ENCODE results near the gene ZNF641.

ZNF641 gene

DNA sequence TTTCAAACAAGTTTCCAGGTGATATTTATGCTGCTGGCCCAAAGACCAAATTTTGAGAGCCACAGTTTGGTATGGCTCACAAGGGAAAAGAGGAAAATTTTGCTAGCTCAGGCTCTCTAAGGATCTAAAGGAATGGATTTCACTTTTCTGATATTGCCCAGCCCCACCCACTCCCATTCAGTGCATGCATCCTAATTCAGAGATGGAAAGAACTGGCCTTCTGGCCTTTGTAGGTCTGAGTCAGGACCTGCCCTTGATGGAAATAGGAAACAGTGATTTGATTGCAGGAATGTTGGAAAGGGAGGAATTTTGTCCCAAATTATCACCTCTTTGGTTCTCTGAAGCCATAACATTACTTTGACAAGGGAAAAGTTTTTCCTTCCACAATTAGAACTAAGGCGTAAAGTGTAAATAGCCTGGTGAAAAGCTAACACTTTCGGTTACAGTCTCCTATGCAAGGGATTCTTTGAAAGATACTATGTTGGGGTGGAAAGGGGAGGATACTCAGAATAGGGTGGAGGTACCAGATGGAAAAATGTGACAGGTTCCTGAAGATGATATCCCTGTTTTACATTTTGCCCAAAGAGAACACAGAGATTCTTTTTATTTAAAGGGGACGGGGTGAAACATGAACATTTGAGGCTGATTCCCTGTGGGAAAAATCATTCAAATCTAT, 11.1 kb downstream of the ZNF641 start:
- no peaks in the 10 kb centered on the region for H3K9me3 ChIP-seq (ENCODE audit: insufficient read depth, low read depth, low read length)
- peaks cover 7% of the 10 kb centered on the region; the same call in 1 of the 2 replicates for H3K36me3 ChIP-seq (ENCODE audit: insufficient read depth, low read length)
- no peaks in the 10 kb centered on the region for H4K20me1 ChIP-seq (ENCODE audit: insufficient read depth, low read length, poor library complexity, severe bottlenecking)
- no peaks in the 10 kb centered on the region for H3K9me2 ChIP-seq (replicated peaks; ENCODE audit: low read depth, low read length)
- H3K4me1 ChIP-seq (ENCODE audit: insufficient read depth, low read length, poor library complexity, severe bottlenecking): no peaks in the 10 kb centered on the region
- H3K4me2 ChIP-seq (ENCODE audit: low read depth, low read length, poor library complexity, severe bottlenecking): no peak overlapping the region
- TF ChIP-seq, protein P1, sequence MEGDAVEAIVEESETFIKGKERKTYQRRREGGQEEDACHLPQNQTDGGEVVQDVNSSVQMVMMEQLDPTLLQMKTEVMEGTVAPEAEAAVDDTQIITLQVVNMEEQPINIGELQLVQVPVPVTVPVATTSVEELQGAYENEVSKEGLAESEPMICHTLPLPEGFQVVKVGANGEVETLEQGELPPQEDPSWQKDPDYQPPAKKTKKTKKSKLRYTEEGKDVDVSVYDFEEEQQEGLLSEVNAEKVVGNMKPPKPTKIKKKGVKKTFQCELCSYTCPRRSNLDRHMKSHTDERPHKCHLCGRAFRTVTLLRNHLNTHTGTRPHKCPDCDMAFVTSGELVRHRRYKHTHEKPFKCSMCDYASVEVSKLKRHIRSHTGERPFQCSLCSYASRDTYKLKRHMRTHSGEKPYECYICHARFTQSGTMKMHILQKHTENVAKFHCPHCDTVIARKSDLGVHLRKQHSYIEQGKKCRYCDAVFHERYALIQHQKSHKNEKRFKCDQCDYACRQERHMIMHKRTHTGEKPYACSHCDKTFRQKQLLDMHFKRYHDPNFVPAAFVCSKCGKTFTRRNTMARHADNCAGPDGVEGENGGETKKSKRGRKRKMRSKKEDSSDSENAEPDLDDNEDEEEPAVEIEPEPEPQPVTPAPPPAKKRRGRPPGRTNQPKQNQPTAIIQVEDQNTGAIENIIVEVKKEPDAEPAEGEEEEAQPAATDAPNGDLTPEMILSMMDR (conservative IDR thresholded peaks at IDR 0.05; ENCODE audit: low read length): no peak
- no peak for TF ChIP-seq EZH2phosphoT487 (IDR thresholded peaks at IDR 0.05; ENCODE audit: borderline replicate concordance)
- no peaks in the 10 kb centered on the region for H3F3A ChIP-seq (ENCODE audit: low read depth)
- no peak overlapping the region for H3K4me3 ChIP-seq (ENCODE audit: low read length, poor library complexity, severe bottlenecking)
- H3K9ac ChIP-seq (ENCODE audit: low read depth, low read length, poor library complexity, severe bottlenecking): no peak overlapping the region
- no peaks in the 10 kb centered on the region for H3K27me3 ChIP-seq (ENCODE audit: insufficient read depth, low read length, poor library complexity, severe bottlenecking)
- no peak overlapping the region for H2AFZ ChIP-seq (ENCODE audit: low read length)
- H3K79me2 ChIP-seq (ENCODE audit: insufficient read depth, low read length): no peaks in the 10 kb centered on the region

GRCh38 chr12:48336564-48336963, 14.2 kb downstream of the ZNF641 start:
- H3K4me2 ChIP-seq (ENCODE audit: low read depth, low read length, poor library complexity, severe bottlenecking): no peak overlapping the region
- H2AFZ ChIP-seq (ENCODE audit: low read length): no peak overlapping the region
- H3K4me1 ChIP-seq (ENCODE audit: insufficient read depth, low read length, poor library complexity, severe bottlenecking): no peaks in the 10 kb centered on the region
- no peaks in the 10 kb centered on the region for H3K9me3 ChIP-seq (ENCODE audit: insufficient read depth, low read depth, low read length)
- no peaks in the 10 kb centered on the region for H3K36me3 ChIP-seq (ENCODE audit: insufficient read depth, low read length)
- no peaks in the 10 kb centered on the region for H3K9me2 ChIP-seq (replicated peaks; ENCODE audit: low read depth, low read length)
- no peaks in the 10 kb centered on the region for H3K79me2 ChIP-seq (ENCODE audit: insufficient read depth, low read length)
- H3K27me3 ChIP-seq (ENCODE audit: insufficient read depth, low read length, poor library complexity, severe bottlenecking): no peaks in the 10 kb centered on the region
- H3K9ac ChIP-seq (ENCODE audit: low read depth, low read length, poor library complexity, severe bottlenecking): no peak overlapping the region
- H3K4me3 ChIP-seq (ENCODE audit: low read length, poor library complexity, severe bottlenecking): no peak overlapping the region
- H3F3A ChIP-seq (ENCODE audit: low read depth): no peaks in the 10 kb centered on the region
- no peaks in the 10 kb centered on the region for H4K20me1 ChIP-seq (ENCODE audit: insufficient read depth, low read length, poor library complexity, severe bottlenecking)
- TF ChIP-seq EZH2phosphoT487 (IDR thresholded peaks at IDR 0.05; ENCODE audit: borderline replicate concordance): no peak
- TF ChIP-seq, protein P1 (conservative IDR thresholded peaks at IDR 0.05; ENCODE audit: low read length): peak; percentile 63

GRCh38 chr12:48336061-48336460, 14.7 kb downstream of the ZNF641 start:
- H3F3A ChIP-seq (ENCODE audit: low read depth): no peaks in the 10 kb centered on the region
- H2AFZ ChIP-seq (ENCODE audit: low read length): no peak overlapping the region
- H3K4me2 ChIP-seq (ENCODE audit: low read depth, low read length, poor library complexity, severe bottlenecking): no peak overlapping the region
- H3K9me2 ChIP-seq (replicated peaks; ENCODE audit: low read depth, low read length): no peaks in the 10 kb centered on the region
- H3K9me3 ChIP-seq (ENCODE audit: insufficient read depth, low read depth, low read length): no peaks in the 10 kb centered on the region
- H3K4me3 ChIP-seq (ENCODE audit: low read length, poor library complexity, severe bottlenecking): no peak overlapping the region
- no peaks in the 10 kb centered on the region for H3K27me3 ChIP-seq (ENCODE audit: insufficient read depth, low read length, poor library complexity, severe bottlenecking)
- no peaks in the 10 kb centered on the region for H3K79me2 ChIP-seq (ENCODE audit: insufficient read depth, low read length)
- no peaks in the 10 kb centered on the region for H3K4me1 ChIP-seq (ENCODE audit: insufficient read depth, low read length, poor library complexity, severe bottlenecking)
- no peaks in the 10 kb centered on the region for H4K20me1 ChIP-seq (ENCODE audit: insufficient read depth, low read length, poor library complexity, severe bottlenecking)
- no peak overlapping the region for H3K9ac ChIP-seq (ENCODE audit: low read depth, low read length, poor library complexity, severe bottlenecking)
- H3K36me3 ChIP-seq (ENCODE audit: insufficient read depth, low read length): no peaks in the 10 kb centered on the region
- TF ChIP-seq, protein P1 (conservative IDR thresholded peaks at IDR 0.05; ENCODE audit: low read length): no peak
- TF ChIP-seq EZH2phosphoT487 (IDR thresholded peaks at IDR 0.05; ENCODE audit: borderline replicate concordance): no peak
